Loucy (cell line): ENCODE measurements around the gene SNTB2.

Experiments used
- H2AFZ ChIP-seq: fragments of 200-600 bp; sonication (generic); 2 replicates; pipeline ENCODE4 v1.6.0; 2016; ENCODE audit warnings: antibody characterized with exemption, mild to moderate bottlenecking, low read length, moderate library complexity
- H3F3A ChIP-seq: fragments of 200-600 bp; 2 replicates; pipeline ENCODE4 v1.6.0; 2016; ENCODE audit warnings: antibody characterized with exemption, low read depth, mild to moderate bottlenecking
- H3K27me3 ChIP-seq: fragments of 200-600 bp; sonication (generic); 2 replicates; pipeline ENCODE4 v1.6.1; 2014; ENCODE audit warnings: low read length, mild to moderate bottlenecking; ENCODE audit not compliant: insufficient read depth, poor library complexity, severe bottlenecking
- H3K36me3 ChIP-seq: fragments of 200-600 bp; sonication (generic); 2 replicates; pipeline ENCODE4 v1.6.1; 2016; ENCODE audit warnings: low read length; ENCODE audit not compliant: insufficient read depth
- H3K4me1 ChIP-seq: fragments of 200-600 bp; sonication (generic); 2 replicates; pipeline ENCODE4 v1.5.1; 2014; ENCODE audit warnings: low read length, mild to moderate bottlenecking; ENCODE audit not compliant: insufficient read depth, poor library complexity, severe bottlenecking
- H3K4me2 ChIP-seq: fragments of 200-600 bp; sonication (generic); 2 replicates; pipeline ENCODE4 v1.6.0; 2014; ENCODE audit warnings: antibody characterized with exemption, low read length, low read depth, mild to moderate bottlenecking; ENCODE audit not compliant: poor library complexity, severe bottlenecking
- H3K4me3 ChIP-seq: fragments of 200-600 bp; sonication (generic); 2 replicates; pipeline ENCODE4 v1.5.1; 2014; ENCODE audit warnings: low read length, mild to moderate bottlenecking, mixed read lengths; ENCODE audit not compliant: poor library complexity, severe bottlenecking
- H3K79me2 ChIP-seq: fragments of 200-600 bp; sonication (generic); 2 replicates; pipeline ENCODE4 v1.6.1; 2014; ENCODE audit warnings: low read length; ENCODE audit not compliant: insufficient read depth
- H3K9ac ChIP-seq: fragments of 200-600 bp; sonication (generic); 2 replicates; pipeline ENCODE4 v1.6.0; 2014; ENCODE audit warnings: mild to moderate bottlenecking, low read depth, low read length, moderate library complexity; ENCODE audit not compliant: poor library complexity, severe bottlenecking
- H3K9me2 ChIP-seq: fragments of 200-600 bp; sonication (generic); replicated peaks from 2 replicates; pipeline ENCODE4 v1.6.1; 2016; ENCODE audit warnings: low read depth, low read length, mixed read lengths
- H3K9me3 ChIP-seq: fragments of 200-600 bp; sonication (generic); 2 replicates; pipeline ENCODE4 v1.6.1; 2014; ENCODE audit warnings: mild to moderate bottlenecking, antibody characterized with exemption, low read length, low read depth; ENCODE audit not compliant: insufficient read depth
- H4K20me1 ChIP-seq: fragments of 200-600 bp; sonication (generic); 2 replicates; pipeline ENCODE4 v1.6.0; 2014; ENCODE audit warnings: antibody characterized with exemption, low read length, mild to moderate bottlenecking; ENCODE audit not compliant: insufficient read depth, poor library complexity, severe bottlenecking
- CTCF ChIP-seq: fragments of 200-600 bp; sonication (generic); conservative IDR thresholded peaks from 2 replicates; pipeline ENCODE4 v1.5.1; 2014; ENCODE audit warnings: mild to moderate bottlenecking, antibody characterized with exemption, low read length
- EZH2phosphoT487 ChIP-seq: fragments of 200-600 bp; IDR thresholded peaks from 2 replicates; pipeline ENCODE4 v1.6.1; 2018; ENCODE audit warnings: antibody characterized with exemption, mild to moderate bottlenecking, moderate library complexity, borderline replicate concordance

SNTB2 gene

GRCh38 chr16:69209735-69210134 lies 22.8 kb downstream of the SNTB2 start:
- H3K4me2 ChIP-seq = no peak overlapping the region
- TF ChIP-seq EZH2phosphoT487 (no peak), CTCF (no peak)
- no peak overlapping the region for H3K9ac ChIP-seq
- H3K9me3 ChIP-seq = no peaks in the 10 kb centered on the region
- H3K4me1 ChIP-seq = no peaks in the 10 kb centered on the region
- no peaks in the 10 kb centered on the region for H4K20me1 ChIP-seq
- no peaks in the 10 kb centered on the region for H3K9me2 ChIP-seq
- H3F3A ChIP-seq = no peaks in the 10 kb centered on the region
- H3K79me2 ChIP-seq = no peaks in the 10 kb centered on the region; the same call in 1 of the 2 replicates
- no peak overlapping the region for H2AFZ ChIP-seq
- H3K4me3 ChIP-seq = no peak overlapping the region
- no peaks in the 10 kb centered on the region for H3K36me3 ChIP-seq
- H3K27me3 ChIP-seq = no peaks in the 10 kb centered on the region

- Histone ChIP-seq H3K9me3 (no peaks in the 10 kb centered on the region), H4K20me1 (no peaks in the 10 kb centered on the region), H3K36me3 (no peaks in the 10 kb centered on the region), H2AFZ (no peak overlapping the region), H3K4me3 (no peak overlapping the region), H3K4me1 (no peaks in the 10 kb centered on the region), H3K79me2 (no peaks in the 10 kb centered on the region), H3K4me2 (no peak overlapping the region), H3K9ac (no peak overlapping the region), H3K9me2 (no peaks in the 10 kb centered on the region), H3F3A (no peaks in the 10 kb centered on the region), H3K27me3 (no peaks in the 10 kb centered on the region)
- TF ChIP-seq CTCF = no peak
- TF ChIP-seq EZH2phosphoT487 = no peak
Measured at GRCh38 chr16:69217433-69217832, 30.5 kb downstream of the SNTB2 start.

- no peaks in the 10 kb centered on the region for H3K79me2 ChIP-seq
Measured at GRCh38 chr16:69219279-69219678, 32.3 kb downstream of the SNTB2 start.

More at GRCh38 chr16:69219279-69219678, 32.3 kb downstream of the SNTB2 start:
- H3K36me3 ChIP-seq = no peaks in the 10 kb centered on the region
- no peaks in the 10 kb centered on the region for H4K20me1 ChIP-seq
- no peaks in the 10 kb centered on the region for H3K4me1 ChIP-seq
- no peaks in the 10 kb centered on the region for H3K9me3 ChIP-seq
- H3K4me2 ChIP-seq = no peak overlapping the region
- H3K9me2 ChIP-seq = no peaks in the 10 kb centered on the region
- H3F3A ChIP-seq = no peaks in the 10 kb centered on the region
- no peak overlapping the region for H3K4me3 ChIP-seq
- H3K9ac ChIP-seq = no peak overlapping the region
- no peak for TF ChIP-seq CTCF
- no peak overlapping the region for H2AFZ ChIP-seq
- H3K27me3 ChIP-seq = no peaks in the 10 kb centered on the region
